GM12878 (cell line): ENCODE results near the gene TTC8. TPM values are rescaled to one million over a fixed set of nuclear protein-coding genes. Genes with fewer than 3 reads are reported as not detected.

ENCODE experiments used
- ATAC-seq: fragments of 200-7000 bp; cut with Tn5 transposase; 3 replicates; pipeline ENCODE4 v1.9.1; 2020; ENCODE audit warnings: mild to moderate bottlenecking, moderate library complexity
- BruUV-seq: library from RNA; stranded (reverse); fragments of 400-500 nt; replicated peaks from 2 replicates; lab custom pipeline; 2021; lab: Mats Ljungman, UMichigan
- CTCF ChIA-PET: fragments of 300-600 bp; sonication (Branson Sonifier 250); formaldehyde crosslinking; extraction: SDS; loops from one replicate; lab custom pipeline; 2021; ENCODE audit warnings: inconsistent platforms; lab: Yijun Ruan, JAX
- POLR2A ChIA-PET: fragments of 350-600 bp; formaldehyde crosslinking; extraction: SDS; loops from one replicate; lab custom pipeline; 2021; ENCODE audit warnings: inconsistent platforms; lab: Charles Lee
- RAD21 ChIA-PET: fragments of 300-600 bp; sonication (Branson Sonifier 250); formaldehyde crosslinking; loops from one replicate; lab custom pipeline; 2023; ENCODE audit warnings: antibody characterized with exemption; ENCODE audit not compliant: unreplicated experiment; lab: Charles Lee
- SMC1A ChIA-PET: fragments of 300-600 bp; sonication (Branson Sonifier 250); formaldehyde crosslinking; loops from one replicate; lab custom pipeline; 2023; ENCODE audit not compliant: unreplicated experiment, uncharacterized antibody; lab: Charles Lee
- DNase-seq: peaks from one replicate; pipeline ENCODE4 v3.0.0-alpha.2; 2011; ENCODE audit warnings: low read depth, low spot score
- FAIRE-seq: peaks from 3 replicates; lab custom pipeline; 2011; peaks lifted over from hg19 to GRCh38; lab: Jason Lieb, UNC
- H2AFZ ChIP-seq: 2 replicates; pipeline ENCODE4 v1.6.0; 2011; ENCODE audit warnings: low read depth, low read length, control low read depth; ENCODE audit not compliant: control insufficient read depth
- H3K27ac ChIP-seq: 2 replicates; pipeline ENCODE4 v1.5.1; 2011; ENCODE audit warnings: control low read depth; ENCODE audit not compliant: control insufficient read depth, insufficient read depth
- H3K27me3 ChIP-seq, 2 experiments: replicated peaks in 1 of 2; 2 replicates each; pipeline versions ENCODE4 v1.6.0 to v1.6.1; 2011; ENCODE audit warnings: low read length in 1 of 2; ENCODE audit not compliant: control insufficient read depth in 2 of 2, insufficient read depth in 2 of 2
- H3K36me3 ChIP-seq, 2 experiments: 2 replicates each; pipeline ENCODE4 v1.5.1; 2011; ENCODE audit warnings: low read length in 1 of 2; ENCODE audit not compliant: control insufficient read depth in 2 of 2, insufficient read depth in 2 of 2
- H3K4me1 ChIP-seq: 2 replicates; pipeline ENCODE4 v1.6.1; 2011; ENCODE audit warnings: mild to moderate bottlenecking, low read length, moderate library complexity, mixed read lengths; ENCODE audit not compliant: control insufficient read depth, insufficient read depth
- H3K4me2 ChIP-seq: 2 replicates; pipeline ENCODE4 v1.6.0; 2011; ENCODE audit warnings: control low read depth; ENCODE audit not compliant: control insufficient read depth, insufficient read depth
- H3K4me3 ChIP-seq: fragments of 200-600 bp; sonication (generic); 2 replicates; pipeline ENCODE4 v1.5.1; 2016
- H3K79me2 ChIP-seq: 2 replicates; pipeline ENCODE4 v1.6.0; 2011; ENCODE audit warnings: low read length; ENCODE audit not compliant: control insufficient read depth, insufficient read depth
- H3K9ac ChIP-seq: 2 replicates; pipeline ENCODE4 v1.8.0; 2011; ENCODE audit warnings: low read length, control low read depth, mixed read lengths; ENCODE audit not compliant: control insufficient read depth, insufficient read depth
- H3K9me3 ChIP-seq: replicated peaks from 3 replicates; pipeline ENCODE4 v1.5.1; 2011; ENCODE audit warnings: mild to moderate bottlenecking, low read length; ENCODE audit not compliant: control insufficient read depth, insufficient read depth
- H4K20me1 ChIP-seq: 2 replicates; pipeline ENCODE4 v1.6.0; 2011; ENCODE audit not compliant: control insufficient read depth, insufficient read depth
- EP300 ChIP-seq, 2 experiments: fragments of 150-350 bp in 1 of 2; IDR thresholded peaks; 2 replicates each; pipeline ENCODE4 v1.6.1; 2011 to 2012; ENCODE audit warnings: low read depth in 2 of 2, low read length in 2 of 2, borderline replicate concordance in 1 of 2, improper control_type of control experiment in 1 of 2, inconsistent platforms in 1 of 2; ENCODE audit not compliant: control insufficient read depth in 1 of 2
- FOXK2 ChIP-seq: fragments of 450-650 bp; IDR thresholded peaks from 2 replicates; pipeline ENCODE4 v1.6.1; 2017; ENCODE audit warnings: mild to moderate bottlenecking, moderate library complexity
- GATAD2B ChIP-seq: fragments of 450-650 bp; conservative IDR thresholded peaks from 2 replicates; pipeline ENCODE4 v1.6.1; 2017; ENCODE audit warnings: low read depth, mild to moderate bottlenecking, moderate library complexity
- HSF1 ChIP-seq: fragments of 150-350 bp; IDR thresholded peaks from 2 replicates; pipeline ENCODE4 v1.6.1; 2014; ENCODE audit warnings: mild to moderate bottlenecking, low read depth, low read length
- JUNB ChIP-seq: IDR thresholded peaks from 2 replicates; pipeline ENCODE4 v1.6.1; 2016; ENCODE audit warnings: antibody characterized with exemption, mild to moderate bottlenecking
- JUND ChIP-seq: IDR thresholded peaks from 2 replicates; pipeline ENCODE4 v1.6.1; 2012; ENCODE audit warnings: low read depth, mild to moderate bottlenecking, low read length, improper control_type of control experiment, moderate library complexity
- MAX ChIP-seq: IDR thresholded peaks from 2 replicates; pipeline ENCODE4 v1.6.1; 2012; ENCODE audit warnings: low read depth, low read length, improper control_type of control experiment
- MEF2A ChIP-seq: IDR thresholded peaks from 2 replicates; pipeline ENCODE4 v1.6.1; 2011; ENCODE audit warnings: low read depth, mild to moderate bottlenecking, low read length, moderate library complexity; ENCODE audit not compliant: insufficient read depth
- NR2C1 ChIP-seq: fragments of 450-650 bp; IDR thresholded peaks from 2 replicates; pipeline ENCODE4 v1.6.1; 2017; ENCODE audit warnings: antibody characterized with exemption, mild to moderate bottlenecking, moderate library complexity
- POLR2A ChIP-seq: IDR thresholded peaks from 2 replicates; pipeline ENCODE4 v1.6.1; 2011; ENCODE audit warnings: low read depth, mild to moderate bottlenecking, low read length
- SREBF1 ChIP-seq: IDR thresholded peaks from 2 replicates; pipeline ENCODE4 v1.6.1; 2012; ENCODE audit warnings: mild to moderate bottlenecking, low read length
- YY1 ChIP-seq: IDR thresholded peaks from 2 replicates; pipeline ENCODE4 v1.6.1; 2011; ENCODE audit warnings: low read depth, mild to moderate bottlenecking, low read length
- ZZZ3 ChIP-seq: IDR thresholded peaks from 2 replicates; pipeline ENCODE4 v1.6.1; 2011; ENCODE audit warnings: low read depth; ENCODE audit not compliant: control insufficient read depth, insufficient read length
- WGBS: methylation state at CpG from one replicate; pipeline ENCODE4 v1.1.6; 2016; ENCODE audit warnings: low lambda C conversion rate; ENCODE audit not compliant: insufficient replicate concordance, insufficient coverage; ENCODE audit errors: missing lambda C conversion rate; 5-methylcytosine and 5-hydroxymethylcytosine counted together
- in situ Hi-C: fragments of 300-500 bp; cut with MboI; formaldehyde crosslinking; loops from 9 replicates; pipeline ENCODE4 v1.14.3; 2018; ENCODE audit warnings: mixed read lengths
- intact Hi-C: fragments of 100-400 bp; cut with micrococcal nuclease; formaldehyde crosslinking; loops from one replicate; pipeline ENCODE4 v1.14.2; 2022; ENCODE audit not compliant: unreplicated experiment
- polyA plus RNA-seq, 11 experiments: library from polyadenylated mRNA; depleted of rRNA in 4 of 11; unstranded in 6 of 11; stranded (reverse) in 5 of 11; fragments of >200 nt; fragmentation: Nextera tagmentation in 4 of 11; fragmentation: Illumina TruSeq in 1 of 11; extraction: Ambion mirVana in 4 of 11; extraction: Trizol in 1 of 11; gene quantifications; 1 replicate in 1 of 11; 2 replicates in 10 of 11; pipeline versions ENCODE4 v1.2.1 to v1.2.3, GENCODE V29; 2011 to 2016; ENCODE audit warnings: inconsistent platforms in 2 of 11, missing spikeins in 2 of 11, low read depth in 1 of 11
- total RNA-seq, 4 experiments: library from RNA; depleted of rRNA in 3 of 4; stranded (reverse); fragments of >200 nt in 3 of 4; fragmentation: Illumina TruSeq in 1 of 4; extraction: Trizol in 1 of 4; gene quantifications; 2 replicates each; pipeline versions ENCODE4 v1.2.1 to v1.2.3, GENCODE V29; 2013 to 2021
- TF ChIP-seq, protein P1 (sequence below): fragments of 450-650 bp; formaldehyde crosslinking; IDR thresholded peaks from 2 replicates; pipeline ENCODE4 v1.5.0; 2022; ENCODE audit warnings: mild to moderate bottlenecking, missing genetic modification characterization

The TTC8 gene
- total and polyA plus RNA-seq, 10 of the 15 experiments (the other 5 are each of a cell fraction or from before 2014, with no cell fraction given), result 1.5 to 4.6 (median 2.5) TPM

- no peak for TF ChIP-seq FOXK2
- TF ChIP-seq GATAD2B, result no peak
- no peak for TF ChIP-seq JUND
- no peak for TF ChIP-seq EP300 (IDR thresholded peaks at IDR 0.05; ENCODE audit: borderline replicate concordance in 1 of 2, control insufficient read depth in 1 of 2, low read depth in 2 of 2, low read length in 2 of 2)
- Histone ChIP-seq H3K36me3 (no peaks in the 10 kb centered on the region), H3K79me2 (no peaks in the 10 kb centered on the region), H3K27me3 (no peaks in the 10 kb centered on the region), H3K9ac (no peak overlapping the region), H3K4me2 (no peak overlapping the region), H3K4me1 (no peaks in the 10 kb centered on the region), H3K27ac (no peak overlapping the region), H4K20me1 (no peaks in the 10 kb centered on the region; the same call in 1 of the 2 replicates), H3K4me3 (no peak overlapping the region), H3K9me3 (no peaks in the 10 kb centered on the region), H2AFZ (no peak overlapping the region)
- 100% methylated on average over 1 of the region's 1 CpG for WGBS
- SMC1A ChIA-PET, result no interaction called here
- RAD21 ChIA-PET, result no interaction called here
- POLR2A ChIA-PET, result no interaction called here
- no peak for FAIRE-seq
- no peak for DNase-seq
- CTCF ChIA-PET, result no interaction called here
- BruUV-seq, result no TSS peak
- intact Hi-C loops, result no loop called here
- in situ Hi-C loops, result no loop called here
- ATAC-seq, result no peak
Observed at GRCh38 chr14:88902850-88903249, 78.4 kb downstream of the TTC8 start.

DNA sequence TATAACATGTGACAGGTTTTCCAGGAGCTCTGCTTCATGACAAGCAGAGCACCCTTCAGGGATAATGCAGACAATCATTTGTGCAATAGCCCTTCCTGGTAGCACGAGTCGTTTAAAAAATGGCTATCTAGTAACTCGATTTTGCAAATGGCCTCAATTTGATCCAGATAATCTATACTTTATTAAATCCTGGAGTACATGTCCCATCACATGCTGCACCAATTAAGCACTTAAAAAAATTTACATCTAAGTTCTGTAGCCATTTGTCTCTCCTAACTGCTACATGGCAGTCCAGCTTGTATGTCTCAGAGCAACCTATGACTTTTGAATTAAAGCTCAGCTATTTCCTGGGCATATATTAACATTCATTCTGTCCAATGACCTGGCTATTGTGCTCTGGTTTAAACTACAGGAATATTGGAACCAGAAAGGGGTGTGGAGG, 79.8 kb downstream of the TTC8 start:
- WGBS, result 57% methylated on average over 3 of the region's 3 CpGs
- no TSS peak for BruUV-seq
- ChIA-PET POLR2A (no interaction called here), RAD21 (no interaction called here), CTCF (no interaction called here), SMC1A (no interaction called here)
- H3K4me2 ChIP-seq, result no peak overlapping the region
- FAIRE-seq (no peak), ATAC-seq (no peak), DNase-seq (no peak)
- no peak overlapping the region for H3K27ac ChIP-seq
- no peaks in the 10 kb centered on the region for H3K9me3 ChIP-seq
- H3K4me1 ChIP-seq, result no peaks in the 10 kb centered on the region
- in situ Hi-C loops, result no loop called here
- intact Hi-C loops, result no loop called here
- H4K20me1 ChIP-seq, result no peaks in the 10 kb centered on the region; the same call in 1 of the 2 replicates
- H3K36me3 ChIP-seq, result no peaks in the 10 kb centered on the region
- H3K27me3 ChIP-seq, result no peaks in the 10 kb centered on the region
- no peak overlapping the region for H2AFZ ChIP-seq
- no peak overlapping the region for H3K4me3 ChIP-seq
- no peak overlapping the region for H3K9ac ChIP-seq
- H3K79me2 ChIP-seq, result no peaks in the 10 kb centered on the region
- TF ChIP-seq JUNB (no peak), SREBF1 (no peak), NR2C1 (no peak), MEF2A (no peak), MAX (no peak), HSF1 (no peak), YY1 (no peak), POLR2A (no peak), ZZZ3 (no peak)
- TF ChIP-seq, protein P1, sequence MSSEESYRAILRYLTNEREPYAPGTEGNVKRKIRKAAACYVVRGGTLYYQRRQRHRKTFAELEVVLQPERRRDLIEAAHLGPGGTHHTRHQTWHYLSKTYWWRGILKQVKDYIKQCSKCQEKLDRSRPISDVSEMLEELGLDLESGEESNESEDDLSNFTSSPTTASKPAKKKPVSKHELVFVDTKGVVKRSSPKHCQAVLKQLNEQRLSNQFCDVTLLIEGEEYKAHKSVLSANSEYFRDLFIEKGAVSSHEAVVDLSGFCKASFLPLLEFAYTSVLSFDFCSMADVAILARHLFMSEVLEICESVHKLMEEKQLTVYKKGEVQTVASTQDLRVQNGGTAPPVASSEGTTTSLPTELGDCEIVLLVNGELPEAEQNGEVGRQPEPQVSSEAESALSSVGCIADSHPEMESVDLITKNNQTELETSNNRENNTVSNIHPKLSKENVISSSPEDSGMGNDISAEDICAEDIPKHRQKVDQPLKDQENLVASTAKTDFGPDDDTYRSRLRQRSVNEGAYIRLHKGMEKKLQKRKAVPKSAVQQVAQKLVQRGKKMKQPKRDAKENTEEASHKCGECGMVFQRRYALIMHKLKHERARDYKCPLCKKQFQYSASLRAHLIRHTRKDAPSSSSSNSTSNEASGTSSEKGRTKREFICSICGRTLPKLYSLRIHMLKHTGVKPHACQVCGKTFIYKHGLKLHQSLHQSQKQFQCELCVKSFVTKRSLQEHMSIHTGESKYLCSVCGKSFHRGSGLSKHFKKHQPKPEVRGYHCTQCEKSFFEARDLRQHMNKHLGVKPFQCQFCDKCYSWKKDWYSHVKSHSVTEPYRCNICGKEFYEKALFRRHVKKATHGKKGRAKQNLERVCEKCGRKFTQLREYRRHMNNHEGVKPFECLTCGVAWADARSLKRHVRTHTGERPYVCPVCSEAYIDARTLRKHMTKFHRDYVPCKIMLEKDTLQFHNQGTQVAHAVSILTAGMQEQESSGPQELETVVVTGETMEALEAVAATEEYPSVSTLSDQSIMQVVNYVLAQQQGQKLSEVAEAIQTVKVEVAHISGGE (CRISPR knock-in tag), result no peak
